HCT116 (cell line): ENCODE data around the gene CAMK2G. TPM values are rescaled to one million over a fixed set of nuclear protein-coding genes. Genes with fewer than 3 reads are reported as not detected.

Source experiments
- ATAC-seq: fragments of 200-7000 bp; cut with Tn5 transposase; 2 replicates; pipeline ENCODE4 v1.9.1; 2020; ENCODE audit warnings: mild to moderate bottlenecking, moderate library complexity
- BruUV-seq: library from RNA; stranded (reverse); fragments of 400-500 nt; replicated peaks from 2 replicates; lab custom pipeline; 2021; lab: Mats Ljungman, UMichigan
- CTCF ChIA-PET: fragments of 300-600 bp; sonication (Branson Sonifier 250); formaldehyde crosslinking; loops from one replicate; lab custom pipeline; 2021; ENCODE audit warnings: antibody characterized with exemption; lab: Charles Lee
- POLR2A ChIA-PET: fragments of 300-600, 350-600 bp; sonication (Branson Sonifier 250); formaldehyde crosslinking; loops from one replicate; lab custom pipeline; 2021; ENCODE audit warnings: antibody characterized with exemption; lab: Charles Lee
- RAD21 ChIA-PET, 2 experiments: fragments of 300-600 bp; sonication (Branson Sonifier 250); formaldehyde crosslinking; loops; one replicate each; lab custom pipeline; 2023; ENCODE audit warnings: low total read pairs in 2 of 2; ENCODE audit not compliant: uncharacterized antibody in 2 of 2, unreplicated experiment in 2 of 2, low non-redundant PET in 1 of 2; lab: Charles Lee
- DNase-seq: peaks from one replicate; pipeline ENCODE4 v3.0.0-alpha.2; 2010; ENCODE audit warnings: low read depth, low spot score
- H2AFZ ChIP-seq: fragments of 200-600 bp; shearing (Covaris generic), sonication (generic); 2 replicates; pipeline ENCODE4 v1.6.1; 2017; ENCODE audit warnings: low read depth, mixed run types, mixed read lengths, antibody characterized with exemption, low read length; ENCODE audit not compliant: poor library complexity, severe bottlenecking
- H3K27ac ChIP-seq: 2 replicates; pipeline ENCODE4 v1.5.1; 2012; ENCODE audit warnings: low read depth, low read length
- H3K27me3 ChIP-seq: fragments of 200-600 bp; sonication (generic); 2 replicates; pipeline ENCODE4 v1.6.1; 2016; ENCODE audit warnings: mixed run types, low read length, mixed read lengths; ENCODE audit not compliant: insufficient read depth
- H3K36me3 ChIP-seq, 2 experiments: fragments of 200-500 bp in 1 of 2; fragments of 200-600 bp in 1 of 2; sonication (Bioruptor generic) in 1 of 2; sonication (generic) in 1 of 2; 2 replicates each; pipeline versions ENCODE4 v1.5.1 to v1.6.1; 2014 to 2016; ENCODE audit warnings: low read length in 2 of 2, inconsistent platforms in 1 of 2, mixed read lengths in 1 of 2, mixed run types in 1 of 2; ENCODE audit not compliant: insufficient read depth in 2 of 2, control insufficient read depth in 1 of 2
- H3K4me1 ChIP-seq, 2 experiments: fragments of 200-600 bp in 1 of 2; sonication (generic) in 1 of 2; 2 replicates each; pipeline versions ENCODE4 v1.5.1 to v1.6.1; 2012 to 2017; ENCODE audit warnings: low read length in 2 of 2, inconsistent platforms in 1 of 2, mild to moderate bottlenecking in 1 of 2, mixed read lengths in 1 of 2, mixed run types in 1 of 2, moderate library complexity in 1 of 2; ENCODE audit not compliant: insufficient read depth in 2 of 2, control insufficient read depth in 1 of 2
- H3K4me2 ChIP-seq: fragments of 200-600 bp; sonication (generic); 2 replicates; pipeline ENCODE4 v1.6.1; 2017; ENCODE audit warnings: mixed run types, low read length, mixed read lengths
- H3K4me3 ChIP-seq, 2 experiments: fragments of 200-600 bp in 1 of 2; sonication (generic) in 1 of 2; replicated peaks in 1 of 2; 2 replicates each; pipeline ENCODE4 v1.5.1; 2011 to 2016; ENCODE audit warnings: low read length in 2 of 2, control low read depth in 1 of 2, low read depth in 1 of 2, mild to moderate bottlenecking in 1 of 2, mixed read lengths in 1 of 2, mixed run types in 1 of 2
- H3K79me2 ChIP-seq: fragments of 200-600 bp; sonication (generic); 2 replicates; pipeline ENCODE4 v1.6.1; 2017; ENCODE audit warnings: mild to moderate bottlenecking, mixed run types, low read length, moderate library complexity, mixed read lengths; ENCODE audit not compliant: insufficient read depth
- H3K9ac ChIP-seq: fragments of 200-600 bp; sonication (generic); 2 replicates; pipeline ENCODE4 v1.6.1; 2016; ENCODE audit warnings: low read length, mixed read lengths
- H3K9me2 ChIP-seq: fragments of 200-600 bp; sonication (generic), shearing (Covaris generic); 2 replicates; pipeline ENCODE4 v1.6.1; 2017; ENCODE audit warnings: mixed run types, mild to moderate bottlenecking, moderate library complexity; ENCODE audit not compliant: insufficient read depth
- H3K9me3 ChIP-seq, 2 experiments: fragments of 200-500 bp in 1 of 2; fragments of 200-600 bp in 1 of 2; sonication (Bioruptor generic) in 1 of 2; sonication (generic) in 1 of 2; 2 replicates each; pipeline ENCODE4 v1.6.1; 2014 to 2017; ENCODE audit warnings: low read length in 2 of 2, mixed read lengths in 2 of 2, inconsistent platforms in 1 of 2, low read depth in 1 of 2, mild to moderate bottlenecking in 1 of 2, mixed run types in 1 of 2, moderate library complexity in 1 of 2; ENCODE audit not compliant: control insufficient read depth in 1 of 2, insufficient read depth in 1 of 2
- H4K20me1 ChIP-seq: fragments of 200-600 bp; sonication (generic), shearing (Covaris generic); 2 replicates; pipeline ENCODE4 v1.6.1; 2017; ENCODE audit warnings: mixed run types, mild to moderate bottlenecking, moderate library complexity; ENCODE audit not compliant: insufficient read depth
- CBX3 ChIP-seq: IDR thresholded peaks from 2 replicates; pipeline ENCODE4 v1.6.1; 2012; ENCODE audit warnings: low read depth
- CEBPB ChIP-seq: IDR thresholded peaks from 2 replicates; pipeline ENCODE4 v1.6.1; 2012; ENCODE audit warnings: low read depth
- CTCF ChIP-seq, 3 experiments: fragments of 200-600 bp in 1 of 3; sonication (generic) in 1 of 3; IDR thresholded peaks in 2 of 3; conservative IDR thresholded peaks in 1 of 3; 2 replicates each; pipeline ENCODE4 v1.5.1; 2012 to 2017; ENCODE audit warnings: low read depth in 2 of 3, low read length in 2 of 3, antibody characterized with exemption in 1 of 3, borderline replicate concordance in 1 of 3, control low read depth in 1 of 3, mild to moderate bottlenecking in 1 of 3, mixed read lengths in 1 of 3, mixed run types in 1 of 3, moderate library complexity in 1 of 3; ENCODE audit not compliant: insufficient read depth in 1 of 3
- EGR1 ChIP-seq: IDR thresholded peaks from 2 replicates; pipeline ENCODE4 v1.6.1; 2012; ENCODE audit warnings: low read depth
- JUND ChIP-seq: IDR thresholded peaks from 2 replicates; pipeline ENCODE4 v1.6.1; 2012
- MAX ChIP-seq: IDR thresholded peaks from 2 replicates; pipeline ENCODE4 v1.6.1; 2012
- POLR2A ChIP-seq: IDR thresholded peaks from 2 replicates; pipeline ENCODE4 v1.7.0; 2011; ENCODE audit warnings: borderline replicate concordance; ENCODE audit not compliant: insufficient read depth, insufficient read length; ENCODE audit errors: extremely low read depth
- POLR2AphosphoS5 ChIP-seq: IDR thresholded peaks from 2 replicates; pipeline ENCODE4 v1.6.1; 2011; ENCODE audit warnings: mild to moderate bottlenecking, low read depth, low read length, moderate library complexity
- RAD21 ChIP-seq: IDR thresholded peaks from 2 replicates; pipeline ENCODE4 v1.6.1; 2012; ENCODE audit warnings: low read depth, mild to moderate bottlenecking
- SIN3A ChIP-seq: IDR thresholded peaks from 2 replicates; pipeline ENCODE4 v1.6.1; 2012; ENCODE audit warnings: low read depth
- SP1 ChIP-seq: IDR thresholded peaks from 2 replicates; pipeline ENCODE4 v1.6.1; 2012; ENCODE audit warnings: low read depth
- TCF7L2 ChIP-seq: IDR thresholded peaks from 2 replicates; pipeline ENCODE4 v1.7.0; 2011; ENCODE audit warnings: borderline replicate concordance, inconsistent platforms; ENCODE audit not compliant: insufficient read depth, insufficient read length; ENCODE audit errors: extremely low read depth
- YY1 ChIP-seq: IDR thresholded peaks from 2 replicates; pipeline ENCODE4 v1.6.1; 2011; ENCODE audit warnings: low read length, low read depth, moderate library complexity, mild to moderate bottlenecking; ENCODE audit not compliant: insufficient replicate concordance; ENCODE audit errors: extremely low read depth
- ZBTB33 ChIP-seq: IDR thresholded peaks from 2 replicates; pipeline ENCODE4 v1.6.1; 2011; ENCODE audit warnings: mild to moderate bottlenecking, low read length, moderate library complexity; ENCODE audit not compliant: insufficient replicate concordance; ENCODE audit errors: extremely low read depth
- ZFX ChIP-seq: fragments of 450-650 bp; IDR thresholded peaks from 2 replicates; pipeline ENCODE4 v1.6.1; 2017
- ZNF274 ChIP-seq: fragments of 200-500 bp; sonication (Bioruptor generic); IDR thresholded peaks from 2 replicates; pipeline ENCODE4 v1.6.1; 2014; ENCODE audit warnings: mild to moderate bottlenecking, low read depth, low read length, inconsistent platforms
- intact Hi-C: fragments of 100-400 bp; cut with micrococcal nuclease; formaldehyde crosslinking; loops from 2 replicates; pipeline ENCODE4 v1.10.0; 2022
- total RNA-seq: library from RNA; stranded (reverse); gene quantifications from one replicate; pipeline ENCODE4 v1.2.1, GENCODE V29; 2021; ENCODE audit not compliant: unreplicated experiment

CAMK2G gene
- total RNA-seq, 1 experiment from 2014 or later: 28.3 TPM

GRCh38 chr10:73773152-73773879 lies 101.0 kb downstream of the CAMK2G start (continued):
- TF ChIP-seq ZBTB33 (no peak), CBX3 (no peak), YY1 (no peak)

- POLR2A ChIA-PET: interaction anchor here (1.0 to 2.5 kb wide), 6 partner anchors 9 to 107 kb away, joined by 3 to 27 read pairs (median 4); partner anchors contain the start of genes CHCHD1 and SEC24C
- ATAC-seq (peak; percentile 82), DNase-seq (peak; percentile 52)
- peak overlapping the region; percentile 77 for H3K4me2 ChIP-seq
- RAD21 ChIA-PET: interaction anchor here in 1 of 2 experiments (1.2 kb wide), 1 partner anchor 9 kb away, joined by 4 read pairs; no protein-coding TSS in a partner anchor
- no peaks in the 10 kb centered on the region for H3K9me2 ChIP-seq
- no peaks in the 10 kb centered on the region for H3K27me3 ChIP-seq
- peaks cover 43% of the 10 kb centered on the region for H3K79me2 ChIP-seq
- H3K4me1 ChIP-seq: peaks cover 9 to 25% of the 10 kb centered on the region in 2 experiments
- peak overlapping the region; percentile 86 for H3K9ac ChIP-seq
- peak; percentile 46; the same call in 1 of the 2 replicates for TF ChIP-seq ZFX
- peak; percentile 83 for TF ChIP-seq SIN3A
- peak; percentile 70 for TF ChIP-seq CBX3
- TF ChIP-seq ZNF274: no peak
- peak; percentile 84 for TF ChIP-seq MAX
- TF ChIP-seq TCF7L2: no peak
- TF ChIP-seq SP1: peak; percentile 34
- no peak; a peak in 1 of 6 replicates for TF ChIP-seq CTCF (IDR thresholded peaks at IDR 0.05 in 2 of 3, conservative IDR thresholded peaks at IDR 0.05 in 1 of 3; ENCODE audit: borderline replicate concordance in 1 of 3, insufficient read depth in 1 of 3, low read depth in 2 of 3, low read length in 2 of 3)
- peak; percentile 88 for TF ChIP-seq POLR2AphosphoS5
- peak; percentile 73 for TF ChIP-seq EGR1
- 0 out of 2 replicates have a peak, but pooled peaks have one; percentile 24 for TF ChIP-seq RAD21
- TF ChIP-seq POLR2A: peak; percentile 49
- TF ChIP-seq JUND: peak; percentile 35; the same call in 1 of the 2 replicates
- no peak for TF ChIP-seq CEBPB
- peak; percentile 75 for TF ChIP-seq YY1
- peak overlapping the region; percentile 66 to 83 for H3K4me3 ChIP-seq
- peak overlapping the region; percentile 48 for H2AFZ ChIP-seq
- intact Hi-C loops: loop anchor here (1.0 to 5.0 kb wide), 2 partner anchors 9 to 105 kb away; no protein-coding TSS in a partner anchor
- no peaks in the 10 kb centered on the region for H4K20me1 ChIP-seq
- BruUV-seq: no TSS peak
- no peaks in the 10 kb centered on the region for H3K9me3 ChIP-seq
- CTCF ChIA-PET: interaction anchor here (0.7 to 1.8 kb wide), 4 partner anchors 9 to 107 kb away, joined by 3 to 7 read pairs (median 3); partner anchors contain the start of genes CHCHD1 and SEC24C
- peaks cover 25 to 39% of the 10 kb centered on the region in 2 experiments for H3K36me3 ChIP-seq
- peak overlapping the region; percentile 97 for H3K27ac ChIP-seq
Measured at GRCh38 chr10:73772281-73773151, 101.8 kb downstream of the CAMK2G start.
